Fibroblast of lung (primary cell): Measurements from ENCODE around the gene NT5E.

ENCODE experiments used
- CTCF ChIP-seq, 2 donors: IDR thresholded peaks in 1 of 2; conservative IDR thresholded peaks in 1 of 2; 1 replicate in 1 of 2; 2 replicates in 1 of 2; pipeline ENCODE4 v1.5.1; 2011 to 2012; ENCODE audit warnings: low read length in 2 of 2, control low read depth in 1 of 2, inconsistent platforms in 1 of 2, low read depth in 1 of 2, mild to moderate bottlenecking in 1 of 2
- EZH2 ChIP-seq: IDR thresholded peaks from 2 replicates; pipeline ENCODE4 v1.5.1; 2012; ENCODE audit warnings: low read length, control low read depth, mild to moderate bottlenecking; ENCODE audit errors: missing control alignments

GRCh38 chr6:85405175-85405852, 44.6 kb upstream of the NT5E start:
- TF ChIP-seq CTCF (conservative IDR thresholded peaks at IDR 0.05 in 1 of 2, IDR thresholded peaks at IDR 0.05 in 1 of 2; ENCODE audit: low read depth in 1 of 2, low read length in 2 of 2) (no peak), EZH2 (no peak)
